HepG2 (cell line): ENCODE results near the gene RFFL. TPM values are rescaled to one million over a fixed set of nuclear protein-coding genes. Genes with fewer than 3 reads are reported as not detected.

Experiments
- ATF7-NPFF ChIP-seq: sonication (generic); formaldehyde crosslinking; IDR thresholded peaks from 2 replicates; pipeline ENCODE4 v1.8.1; 2023; ENCODE audit warnings: mild to moderate bottlenecking, low read depth, missing genetic modification reagents, moderate library complexity
- CEBPG ChIP-seq: IDR thresholded peaks from 2 replicates; pipeline ENCODE4 v1.6.1; 2016
- ELF1 ChIP-seq: sonication (generic); formaldehyde crosslinking; IDR thresholded peaks from 2 replicates; pipeline ENCODE4 v1.4.0; 2020; ENCODE audit warnings: missing genetic modification reagents
- ELF3 ChIP-seq: IDR thresholded peaks from 2 replicates; pipeline ENCODE4 v1.6.1; 2016; ENCODE audit warnings: missing genetic modification reagents, missing compliant biosample characterization
- GFI1 ChIP-seq: sonication (generic); formaldehyde crosslinking; IDR thresholded peaks from 2 replicates; pipeline ENCODE4 v1.5.0; 2020; ENCODE audit warnings: missing genetic modification reagents, mild to moderate bottlenecking, borderline replicate concordance
- KDM4B ChIP-seq: sonication (generic); formaldehyde crosslinking; IDR thresholded peaks from 2 replicates; pipeline ENCODE4 v1.4.0; 2020; ENCODE audit warnings: missing genetic modification reagents
- MEIS1 ChIP-seq: sonication (generic); formaldehyde crosslinking; IDR thresholded peaks from 2 replicates; pipeline ENCODE4 v1.9.0; 2021; ENCODE audit warnings: mild to moderate bottlenecking, missing genetic modification reagents, moderate library complexity, borderline replicate concordance
- NR2F1 ChIP-seq, 2 experiments: fragments of 450-650 bp in 1 of 2; formaldehyde crosslinking in 1 of 2; IDR thresholded peaks; 2 replicates each; pipeline versions ENCODE4 v1.5.0 to v1.6.1; 2016 to 2020; ENCODE audit warnings: mild to moderate bottlenecking in 1 of 2, missing compliant biosample characterization in 1 of 2, missing genetic modification reagents in 1 of 2, moderate library complexity in 1 of 2
- RNF2 ChIP-seq: fragments of 450-650 bp; conservative IDR thresholded peaks from 2 replicates; pipeline ENCODE4 v1.6.1; 2016; ENCODE audit warnings: low read depth
- SAFB2 ChIP-seq: sonication (generic); formaldehyde crosslinking; IDR thresholded peaks from 2 replicates; pipeline ENCODE4 v1.5.1; 2020; ENCODE audit warnings: missing genetic modification reagents, low read depth, mild to moderate bottlenecking, borderline replicate concordance
- TBX3 ChIP-seq: fragments of 450-650 bp; IDR thresholded peaks from 2 replicates; pipeline ENCODE4 v1.6.1; 2017; ENCODE audit warnings: antibody characterized with exemption, mild to moderate bottlenecking, inconsistent platforms, borderline replicate concordance
- TSC22D2 ChIP-seq: sonication (generic); formaldehyde crosslinking; IDR thresholded peaks from 2 replicates; pipeline ENCODE4 v1.5.1; 2020; ENCODE audit warnings: missing genetic modification reagents, mild to moderate bottlenecking, borderline replicate concordance
- ZFX ChIP-seq: sonication (generic); formaldehyde crosslinking; IDR thresholded peaks from 2 replicates; pipeline ENCODE4 v1.4.0; 2020; ENCODE audit warnings: mild to moderate bottlenecking, low read depth, missing genetic modification reagents, moderate library complexity
- ZNF616 ChIP-seq: sonication (generic); formaldehyde crosslinking; IDR thresholded peaks from 2 replicates; pipeline ENCODE4 v1.5.0; 2020; ENCODE audit warnings: low read depth, mild to moderate bottlenecking, missing genetic modification reagents
- polyA plus RNA-seq, 8 experiments: library from polyadenylated mRNA; depleted of rRNA in 3 of 8; stranded (reverse) in 7 of 8; unstranded in 1 of 8; fragments of >200 nt; fragmentation: Illumina TruSeq in 4 of 8; extraction: Trizol in 4 of 8; gene quantifications; 2 replicates each; pipeline versions ENCODE4 v1.2.1 to v1.2.3, GENCODE V29; 2011 to 2016; ENCODE audit warnings: low read depth in 4 of 8, missing spikeins in 1 of 8, mixed read lengths in 1 of 8; ENCODE audit not compliant: insufficient read depth in 1 of 8
- total RNA-seq, 5 experiments: library from RNA; depleted of rRNA; stranded (reverse); fragments of >200 nt; fragmentation: Illumina TruSeq; extraction: Trizol; gene quantifications; 2 replicates each; pipeline ENCODE4 v1.2.3, GENCODE V29; 2016; ENCODE audit warnings: low read depth in 1 of 5
- TF ChIP-seq, protein P1 (sequence below): sonication (generic); formaldehyde crosslinking; IDR thresholded peaks from 2 replicates; pipeline ENCODE4 v1.4.0; 2020; ENCODE audit warnings: missing genetic modification reagents
- TF ChIP-seq, protein P2 (sequence below), 2 experiments: fragments of 450-650 bp in 1 of 2; sonication (generic) in 1 of 2; formaldehyde crosslinking in 1 of 2; IDR thresholded peaks; 2 replicates each; pipeline versions ENCODE4 v1.6.1 to v1.8.0; 2016 to 2022; ENCODE audit warnings: antibody characterized with exemption in 1 of 2, mild to moderate bottlenecking in 1 of 2, missing genetic modification reagents in 1 of 2

The RFFL gene
- total and polyA plus RNA-seq, 2 of the 13 experiments (the other 11 are each of a cell fraction or from before 2014, with no cell fraction given): 24.3 to 48.6 TPM

DNA sequence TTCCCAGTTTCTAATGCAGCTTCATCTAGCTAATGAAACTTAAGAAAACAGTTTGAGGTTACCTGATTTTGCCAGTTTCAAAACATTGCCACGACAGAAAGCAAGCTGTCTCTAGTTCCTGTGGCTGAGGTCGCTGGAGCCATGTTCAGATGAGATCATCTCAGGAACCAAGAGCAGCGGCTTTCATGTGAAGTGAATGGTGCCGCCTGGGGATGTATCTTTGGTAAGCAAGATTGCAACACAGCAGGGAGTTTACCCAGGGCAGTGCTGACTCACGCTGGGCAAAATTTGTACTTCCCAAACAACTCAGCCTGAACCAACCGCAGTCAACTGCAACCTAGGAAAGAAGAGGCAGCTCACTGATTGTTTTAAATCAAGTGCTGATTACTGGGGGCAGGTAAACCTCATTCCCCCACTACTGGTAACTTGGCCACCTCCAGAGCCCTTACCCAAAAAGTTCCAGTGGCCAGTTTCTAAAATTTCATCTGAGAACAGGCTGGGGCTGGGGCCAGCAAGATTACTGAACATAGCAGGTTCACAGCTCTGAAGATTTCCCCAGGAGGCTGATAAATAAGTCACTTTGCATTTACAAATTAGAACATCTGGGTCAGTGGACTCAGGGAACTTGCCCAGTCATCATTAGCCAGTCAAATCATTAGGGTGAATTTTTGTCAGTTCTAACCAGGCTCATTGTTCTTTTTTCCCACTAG lies at the start of gene RFFL (continued):
- TF ChIP-seq, protein P1, sequence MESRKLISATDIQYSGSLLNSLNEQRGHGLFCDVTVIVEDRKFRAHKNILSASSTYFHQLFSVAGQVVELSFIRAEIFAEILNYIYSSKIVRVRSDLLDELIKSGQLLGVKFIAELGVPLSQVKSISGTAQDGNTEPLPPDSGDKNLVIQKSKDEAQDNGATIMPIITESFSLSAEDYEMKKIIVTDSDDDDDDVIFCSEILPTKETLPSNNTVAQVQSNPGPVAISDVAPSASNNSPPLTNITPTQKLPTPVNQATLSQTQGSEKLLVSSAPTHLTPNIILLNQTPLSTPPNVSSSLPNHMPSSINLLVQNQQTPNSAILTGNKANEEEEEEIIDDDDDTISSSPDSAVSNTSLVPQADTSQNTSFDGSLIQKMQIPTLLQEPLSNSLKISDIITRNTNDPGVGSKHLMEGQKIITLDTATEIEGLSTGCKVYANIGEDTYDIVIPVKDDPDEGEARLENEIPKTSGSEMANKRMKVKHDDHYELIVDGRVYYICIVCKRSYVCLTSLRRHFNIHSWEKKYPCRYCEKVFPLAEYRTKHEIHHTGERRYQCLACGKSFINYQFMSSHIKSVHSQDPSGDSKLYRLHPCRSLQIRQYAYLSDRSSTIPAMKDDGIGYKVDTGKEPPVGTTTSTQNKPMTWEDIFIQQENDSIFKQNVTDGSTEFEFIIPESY (CRISPR knock-in tag): peak; percentile 60; the same call in 1 of the 2 replicates
- TF ChIP-seq RNF2 (no peak), ZFX (peak; percentile 58), ATF7-NPFF (no peak), GFI1 (CRISPR knock-in tag) (peak; percentile 84), MEIS1 (peak; percentile 76; the same call in 1 of the 2 replicates), CEBPG (CRISPR knock-in tag) (peak; percentile 98), ELF1 (CRISPR knock-in tag) (peak; percentile 48; the same call in 1 of the 2 replicates), TBX3 (no peak), NR2F1 (CRISPR knock-in tag; IDR thresholded peaks at IDR 0.05) (0 out of 4 replicates have a peak, but pooled peaks of 1 of the 2 experiments have one; percentile 32), ELF3 (CRISPR knock-in tag) (peak; percentile 81), SAFB2 (no peak), TSC22D2 (CRISPR knock-in tag) (0 out of 2 replicates have a peak, but pooled peaks have one; percentile 78), KDM4B (CRISPR knock-in tag) (peak; percentile 83), ZNF616 (CRISPR knock-in tag) (no peak)
- TF ChIP-seq, protein P2, sequence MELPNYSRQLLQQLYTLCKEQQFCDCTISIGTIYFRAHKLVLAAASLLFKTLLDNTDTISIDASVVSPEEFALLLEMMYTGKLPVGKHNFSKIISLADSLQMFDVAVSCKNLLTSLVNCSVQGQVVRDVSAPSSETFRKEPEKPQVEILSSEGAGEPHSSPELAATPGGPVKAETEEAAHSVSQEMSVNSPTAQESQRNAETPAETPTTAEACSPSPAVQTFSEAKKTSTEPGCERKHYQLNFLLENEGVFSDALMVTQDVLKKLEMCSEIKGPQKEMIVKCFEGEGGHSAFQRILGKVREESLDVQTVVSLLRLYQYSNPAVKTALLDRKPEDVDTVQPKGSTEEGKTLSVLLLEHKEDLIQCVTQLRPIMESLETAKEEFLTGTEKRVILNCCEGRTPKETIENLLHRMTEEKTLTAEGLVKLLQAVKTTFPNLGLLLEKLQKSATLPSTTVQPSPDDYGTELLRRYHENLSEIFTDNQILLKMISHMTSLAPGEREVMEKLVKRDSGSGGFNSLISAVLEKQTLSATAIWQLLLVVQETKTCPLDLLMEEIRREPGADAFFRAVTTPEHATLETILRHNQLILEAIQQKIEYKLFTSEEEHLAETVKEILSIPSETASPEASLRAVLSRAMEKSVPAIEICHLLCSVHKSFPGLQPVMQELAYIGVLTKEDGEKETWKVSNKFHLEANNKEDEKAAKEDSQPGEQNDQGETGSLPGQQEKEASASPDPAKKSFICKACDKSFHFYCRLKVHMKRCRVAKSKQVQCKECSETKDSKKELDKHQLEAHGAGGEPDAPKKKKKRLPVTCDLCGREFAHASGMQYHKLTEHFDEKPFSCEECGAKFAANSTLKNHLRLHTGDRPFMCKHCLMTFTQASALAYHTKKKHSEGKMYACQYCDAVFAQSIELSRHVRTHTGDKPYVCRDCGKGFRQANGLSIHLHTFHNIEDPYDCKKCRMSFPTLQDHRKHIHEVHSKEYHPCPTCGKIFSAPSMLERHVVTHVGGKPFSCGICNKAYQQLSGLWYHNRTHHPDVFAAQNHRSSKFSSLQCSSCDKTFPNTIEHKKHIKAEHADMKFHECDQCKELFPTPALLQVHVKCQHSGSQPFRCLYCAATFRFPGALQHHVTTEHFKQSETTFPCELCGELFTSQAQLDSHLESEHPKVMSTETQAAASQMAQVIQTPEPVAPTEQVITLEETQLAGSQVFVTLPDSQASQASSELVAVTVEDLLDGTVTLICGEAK (IDR thresholded peaks at IDR 0.05): no peak
- TF ChIP-seq, protein P2 (CRISPR knock-in tag; IDR thresholded peaks at IDR 0.05): peak; percentile 81; the same call in 1 of the 2 replicates
